ENCODE data around the gene DOK5. TPM values are rescaled to one million over a fixed set of nuclear protein-coding genes. Genes with fewer than 3 reads are reported as not detected.

The DOK5 gene
- total and polyA plus RNA-seq, 12 donors: 0.29 to 2.0 (median 1.2) TPM; not detected in 1

DNA sequence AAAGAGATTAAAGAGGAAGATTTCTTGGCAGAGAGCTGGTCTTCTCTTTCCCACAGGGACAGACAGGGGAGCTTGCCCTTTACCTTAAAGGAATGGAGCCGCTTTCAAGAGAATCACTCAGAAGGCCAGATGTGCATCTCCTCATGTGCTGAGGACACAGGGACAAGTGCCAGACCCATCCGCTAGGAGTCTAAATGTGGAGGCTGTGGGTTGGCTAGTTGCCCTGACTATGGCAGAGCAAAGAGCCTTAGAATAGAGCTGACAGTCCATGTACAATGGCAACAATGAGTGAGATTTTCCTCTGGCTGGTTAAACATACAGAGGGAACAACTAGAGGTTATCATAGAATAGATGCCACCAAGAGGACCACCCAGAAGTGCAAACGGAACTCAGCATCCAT, 7.3 kb upstream of the DOK5 start:
- Histone ChIP-seq H3K4me1 (replicated peaks in 1 of 2) (no peaks in the 10 kb centered on the region), H3K36me3 (replicated peaks in 1 of 2) (no peaks in the 10 kb centered on the region), H3K4me3 (no peak overlapping the region), H3K27me3 (no peaks in the 10 kb centered on the region), H3K27ac (no peak overlapping the region), H3K9me3 (replicated peaks in 1 of 3) (no peaks in the 10 kb centered on the region)
- intact Hi-C loops (cut with DNase I): no loop called here
- DNase-seq: no peak
- WGBS, 4 donors: 63 to 72% (median 67%) methylated on average over 3 of the region's 3 CpGs
- TF ChIP-seq, protein P1, sequence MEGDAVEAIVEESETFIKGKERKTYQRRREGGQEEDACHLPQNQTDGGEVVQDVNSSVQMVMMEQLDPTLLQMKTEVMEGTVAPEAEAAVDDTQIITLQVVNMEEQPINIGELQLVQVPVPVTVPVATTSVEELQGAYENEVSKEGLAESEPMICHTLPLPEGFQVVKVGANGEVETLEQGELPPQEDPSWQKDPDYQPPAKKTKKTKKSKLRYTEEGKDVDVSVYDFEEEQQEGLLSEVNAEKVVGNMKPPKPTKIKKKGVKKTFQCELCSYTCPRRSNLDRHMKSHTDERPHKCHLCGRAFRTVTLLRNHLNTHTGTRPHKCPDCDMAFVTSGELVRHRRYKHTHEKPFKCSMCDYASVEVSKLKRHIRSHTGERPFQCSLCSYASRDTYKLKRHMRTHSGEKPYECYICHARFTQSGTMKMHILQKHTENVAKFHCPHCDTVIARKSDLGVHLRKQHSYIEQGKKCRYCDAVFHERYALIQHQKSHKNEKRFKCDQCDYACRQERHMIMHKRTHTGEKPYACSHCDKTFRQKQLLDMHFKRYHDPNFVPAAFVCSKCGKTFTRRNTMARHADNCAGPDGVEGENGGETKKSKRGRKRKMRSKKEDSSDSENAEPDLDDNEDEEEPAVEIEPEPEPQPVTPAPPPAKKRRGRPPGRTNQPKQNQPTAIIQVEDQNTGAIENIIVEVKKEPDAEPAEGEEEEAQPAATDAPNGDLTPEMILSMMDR (IDR thresholded peaks at IDR 0.05): no peak
- no peak for TF ChIP-seq POLR2A (IDR thresholded peaks at IDR 0.05)

DNA sequence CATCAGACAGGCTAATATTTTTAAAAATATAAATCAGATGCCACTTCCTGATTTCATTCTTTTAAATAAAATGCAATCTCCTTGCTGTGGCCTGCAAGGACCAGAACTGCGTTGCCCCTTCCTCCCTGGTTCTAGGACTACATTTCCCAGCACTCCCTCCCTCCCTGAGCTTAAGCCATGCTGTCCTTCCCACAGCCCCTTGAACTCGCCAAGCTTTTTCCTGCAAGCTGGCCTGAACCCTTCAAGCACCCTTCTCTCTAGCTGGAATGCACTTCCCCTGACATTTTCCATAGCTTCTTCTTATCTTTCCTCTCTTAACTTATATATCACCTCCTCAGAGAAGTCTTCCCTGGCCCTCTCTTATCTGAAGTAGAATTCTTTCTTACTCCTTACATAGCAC, 6.1 kb upstream of the DOK5 start:
- intact Hi-C loops (cut with DNase I): no loop called here
- H3K27me3 ChIP-seq: no peaks in the 10 kb centered on the region
- 50 to 84% (median 56%) methylated on average over 2 of the region's 2 CpGs for WGBS, 4 donors

DNA sequence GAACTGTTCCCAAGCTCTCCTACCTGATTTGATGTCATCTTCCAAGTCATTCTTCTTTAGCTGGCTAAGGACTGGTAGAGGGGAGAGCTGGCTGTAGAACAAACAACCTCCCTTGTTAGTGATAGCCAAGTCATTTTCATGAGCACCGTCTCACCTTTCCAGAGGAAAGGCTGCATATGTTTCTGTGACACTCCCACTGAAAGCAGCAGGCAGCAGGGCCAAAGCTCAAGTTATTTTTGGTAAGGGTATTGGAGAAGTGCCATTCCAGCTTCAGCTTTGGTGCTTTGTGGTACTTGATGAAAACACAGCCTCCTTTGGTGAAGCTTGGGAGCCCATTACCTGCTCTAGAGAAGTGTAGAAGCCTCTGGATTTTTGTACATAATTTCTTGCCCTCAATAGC, 5.4 kb upstream of the DOK5 start:
- H3K4me3 ChIP-seq: no peak overlapping the region
- TF ChIP-seq, protein P1 (IDR thresholded peaks at IDR 0.05): no peak
- TF ChIP-seq POLR2A (IDR thresholded peaks at IDR 0.05): no peak
- H3K27ac ChIP-seq: no peak overlapping the region
- no peaks in the 10 kb centered on the region for H3K9me3 ChIP-seq (replicated peaks in 1 of 3)
- no peaks in the 10 kb centered on the region for H3K4me1 ChIP-seq (replicated peaks in 1 of 2)
- H3K36me3 ChIP-seq (replicated peaks in 1 of 2): no peaks in the 10 kb centered on the region
- 53 to 63% (median 55%) methylated on average over 1 of the region's 1 CpG for WGBS, 4 donors
- DNase-seq: no peak
- no peaks in the 10 kb centered on the region for H3K27me3 ChIP-seq
- intact Hi-C loops (cut with DNase I): no loop called here

More for the DNA sequence above, 6.1 kb upstream of the DOK5 start:
- Histone ChIP-seq H3K27ac (no peak overlapping the region), H3K36me3 (replicated peaks in 1 of 2) (no peaks in the 10 kb centered on the region), H3K4me1 (replicated peaks in 1 of 2) (no peaks in the 10 kb centered on the region), H3K9me3 (replicated peaks in 1 of 3) (no peaks in the 10 kb centered on the region), H3K4me3 (no peak overlapping the region)
- no peak for TF ChIP-seq POLR2A (IDR thresholded peaks at IDR 0.05)
- TF ChIP-seq, protein P1 (IDR thresholded peaks at IDR 0.05): no peak
- no peak for DNase-seq

DNA sequence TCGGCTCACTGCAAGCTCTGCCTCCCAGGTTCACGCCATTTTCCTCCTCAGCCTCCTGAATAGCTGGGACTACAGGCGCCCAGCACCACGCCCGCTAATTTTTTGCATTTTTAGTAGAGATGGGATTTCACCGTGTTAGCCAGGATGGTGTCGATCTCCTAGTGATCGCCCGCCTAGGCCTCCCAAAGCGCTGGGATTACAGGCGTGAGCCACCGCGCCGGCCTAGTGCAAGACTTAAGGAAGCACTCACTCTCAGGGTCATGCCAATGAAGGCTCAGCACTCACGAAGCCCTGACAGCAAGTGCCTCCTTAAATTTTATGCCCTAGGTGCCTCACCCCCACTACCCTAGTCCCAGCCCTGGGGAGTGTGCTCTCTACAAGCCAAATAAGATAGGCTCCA, 4.7 kb upstream of the DOK5 start:
- WGBS, 4 donors: 93 to 98% (median 95%) methylated on average over 14 to 15 of the region's 15 CpGs
- no peak overlapping the region for H3K4me3 ChIP-seq
- no peak for DNase-seq
- intact Hi-C loops (cut with DNase I): no loop called here
- H3K27me3 ChIP-seq: peaks cover 2% of the 10 kb centered on the region
- H3K4me1 ChIP-seq (replicated peaks in 1 of 2): peaks cover 0 to 3% of the 10 kb centered on the region in 2 donors
- H3K27ac ChIP-seq: no peak overlapping the region
- H3K36me3 ChIP-seq (replicated peaks in 1 of 2): no peaks in the 10 kb centered on the region
- no peaks in the 10 kb centered on the region for H3K9me3 ChIP-seq (replicated peaks in 1 of 3)
- TF ChIP-seq, protein P1 (IDR thresholded peaks at IDR 0.05): no peak
- no peak for TF ChIP-seq POLR2A (IDR thresholded peaks at IDR 0.05)

All from adrenal gland (tissue), 12 donors.